ENCODE results near the gene ZBTB2. TPM values are rescaled to one million over a fixed set of nuclear protein-coding genes. Genes with fewer than 3 reads are reported as not detected.

Gene ZBTB2
- total RNA-seq, 1 experiment from 2014 or later, result 14.3 TPM

GRCh38 chr6:151390276-151390850 lies 996 bp downstream of the ZBTB2 start:
- Mint-ChIP-seq H3K9me3 (no peaks in the 10 kb centered on the region), H3K4me1 (peaks cover 56% of the 10 kb centered on the region), H3K27me3 (ENCODE audit: low read depth) (no peaks in the 10 kb centered on the region), H3K36me3 (peaks cover 16% of the 10 kb centered on the region), H3K4me3 (peak overlapping the region; percentile 57), H3K27ac (no peak overlapping the region)
- POLR2A ChIA-PET, result interaction anchor here (1.0 to 1.7 kb wide), 5 partner anchors 16 to 164 kb away, joined by 3 to 4 read pairs (median 3); partner anchors contain the start of gene RMND1
- CTCF ChIA-PET, result interaction anchor here (0.6 to 1.8 kb wide), 2 partner anchors 9 to 16 kb away, joined by 4 to 8 read pairs; no protein-coding TSS in a partner anchor
- ATAC-seq, result peak; percentile 89
- peak; percentile 96 for DNase-seq (ENCODE audit: low spot score)
- TF ChIP-seq ZBTB43 (CRISPR knock-in tag; IDR thresholded peaks at IDR 0.05), result no peak
- no peak for TF ChIP-seq ETV6 (CRISPR knock-in tag; IDR thresholded peaks at IDR 0.05)
- TF ChIP-seq, protein P1, sequence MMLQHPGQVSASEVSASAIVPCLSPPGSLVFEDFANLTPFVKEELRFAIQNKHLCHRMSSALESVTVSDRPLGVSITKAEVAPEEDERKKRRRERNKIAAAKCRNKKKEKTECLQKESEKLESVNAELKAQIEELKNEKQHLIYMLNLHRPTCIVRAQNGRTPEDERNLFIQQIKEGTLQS (CRISPR knock-in tag; conservative IDR thresholded peaks at IDR 0.05), result no peak
- TF ChIP-seq TP53 (CRISPR knock-in tag; IDR thresholded peaks at IDR 0.05), result no peak; the same call in 1 of the 2 replicates
- TF ChIP-seq USF2 (CRISPR knock-in tag; IDR thresholded peaks at IDR 0.05), result peak; percentile 19; the same call in 1 of the 2 replicates
- no peak for TF ChIP-seq ZNF317 (CRISPR knock-in tag; IDR thresholded peaks at IDR 0.05; ENCODE audit: borderline replicate concordance, low read depth)
- 0 out of 2 replicates have a peak, but pooled peaks have one; percentile 26 for TF ChIP-seq E2F5 (CRISPR knock-in tag; IDR thresholded peaks at IDR 0.05)
- TF ChIP-seq NFATC4 (CRISPR knock-in tag; IDR thresholded peaks at IDR 0.05), result no peak
- TF ChIP-seq CDX4 (CRISPR knock-in tag; IDR thresholded peaks at IDR 0.05; ENCODE audit: borderline replicate concordance), result no peak
- no peak for TF ChIP-seq AR (CRISPR knock-in tag; IDR thresholded peaks at IDR 0.05)
- TF ChIP-seq, protein P2, sequence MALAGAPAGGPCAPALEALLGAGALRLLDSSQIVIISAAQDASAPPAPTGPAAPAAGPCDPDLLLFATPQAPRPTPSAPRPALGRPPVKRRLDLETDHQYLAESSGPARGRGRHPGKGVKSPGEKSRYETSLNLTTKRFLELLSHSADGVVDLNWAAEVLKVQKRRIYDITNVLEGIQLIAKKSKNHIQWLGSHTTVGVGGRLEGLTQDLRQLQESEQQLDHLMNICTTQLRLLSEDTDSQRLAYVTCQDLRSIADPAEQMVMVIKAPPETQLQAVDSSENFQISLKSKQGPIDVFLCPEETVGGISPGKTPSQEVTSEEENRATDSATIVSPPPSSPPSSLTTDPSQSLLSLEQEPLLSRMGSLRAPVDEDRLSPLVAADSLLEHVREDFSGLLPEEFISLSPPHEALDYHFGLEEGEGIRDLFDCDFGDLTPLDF (CRISPR knock-in tag; IDR thresholded peaks at IDR 0.05), result no peak
- TF ChIP-seq GABPB1 (CRISPR knock-in tag; IDR thresholded peaks at IDR 0.05), result 0 out of 2 replicates have a peak, but pooled peaks have one; percentile 35
- TF ChIP-seq NR1H2 (CRISPR knock-in tag; IDR thresholded peaks at IDR 0.05), result no peak
- no peak for TF ChIP-seq CREB1 (CRISPR knock-in tag; IDR thresholded peaks at IDR 0.05)
- TF ChIP-seq HMGXB4 (CRISPR knock-in tag; IDR thresholded peaks at IDR 0.05), result 0 out of 2 replicates have a peak, but pooled peaks have one; percentile 22
- TF ChIP-seq MYBL2 (CRISPR knock-in tag; IDR thresholded peaks at IDR 0.05), result 0 out of 2 replicates have a peak, but pooled peaks have one; percentile 61
- TF ChIP-seq FOXP4 (CRISPR knock-in tag; IDR thresholded peaks at IDR 0.05), result peak; percentile 51; the same call in 1 of the 2 replicates
- no peak for TF ChIP-seq HMGA2 (CRISPR knock-in tag; IDR thresholded peaks at IDR 0.05)
- 0 out of 2 replicates have a peak, but pooled peaks have one; percentile 26 for TF ChIP-seq SP1 (CRISPR knock-in tag; conservative IDR thresholded peaks at IDR 0.05)
- TF ChIP-seq SMAD3 (CRISPR knock-in tag; IDR thresholded peaks at IDR 0.05; ENCODE audit: borderline replicate concordance), result no peak
- 0 out of 2 replicates have a peak, but pooled peaks have one; percentile 6 for TF ChIP-seq SMAD4 (CRISPR knock-in tag; IDR thresholded peaks at IDR 0.05)
- no peak; the same call in 1 of the 2 replicates for TF ChIP-seq FOXK1 (CRISPR knock-in tag; IDR thresholded peaks at IDR 0.05)
- TF ChIP-seq RORB (CRISPR knock-in tag; IDR thresholded peaks at IDR 0.05), result no peak
- TF ChIP-seq EMX1 (CRISPR knock-in tag; IDR thresholded peaks at IDR 0.05), result no peak
